MM.1S (cell line): ENCODE data around the gene OLFML2B.

Source experiments
- DNase-seq: peaks from one replicate; pipeline ENCODE4 v3.0.0-alpha.2; 2015
- H2AFZ ChIP-seq: fragments of 300-600 bp; sonication (generic); 2 replicates; pipeline ENCODE4 v1.6.0; 2016; ENCODE audit warnings: antibody characterized with exemption, low read length
- H3F3A ChIP-seq: fragments of 300-600 bp; sonication (generic); 2 replicates; pipeline ENCODE4 v1.6.1; 2016; ENCODE audit warnings: mild to moderate bottlenecking, antibody characterized with exemption, low read length, moderate library complexity, mixed read lengths; ENCODE audit not compliant: insufficient read depth
- H3K27ac ChIP-seq: fragments of 300-600 bp; sonication (generic); 2 replicates; pipeline ENCODE4 v1.5.1; 2016; ENCODE audit warnings: mild to moderate bottlenecking, low read length
- H3K27me3 ChIP-seq: fragments of 300-600 bp; sonication (generic); replicated peaks from 2 replicates; pipeline ENCODE4 v1.6.0; 2016; ENCODE audit warnings: low read length; ENCODE audit not compliant: insufficient read depth
- H3K36me3 ChIP-seq: fragments of 300-600 bp; sonication (generic); replicated peaks from 2 replicates; pipeline ENCODE4 v1.6.1; 2016; ENCODE audit warnings: mild to moderate bottlenecking, low read length, mixed read lengths; ENCODE audit not compliant: insufficient read depth
- H3K4me1 ChIP-seq: fragments of 300-600 bp; sonication (generic); 2 replicates; pipeline ENCODE4 v1.6.1; 2016; ENCODE audit warnings: low read length, mixed read lengths
- H3K4me2 ChIP-seq: fragments of 300-600 bp; sonication (generic); 2 replicates; pipeline ENCODE4 v1.6.0; 2016; ENCODE audit warnings: low read depth, low read length
- H3K4me3 ChIP-seq: fragments of 300-600 bp; sonication (generic); 2 replicates; pipeline ENCODE4 v1.5.1; 2016; ENCODE audit warnings: low read length, mixed read lengths
- H3K79me2 ChIP-seq: fragments of 300-600 bp; sonication (generic); 2 replicates; pipeline ENCODE4 v1.6.1; 2016; ENCODE audit warnings: mixed run types, low read length, mixed read lengths
- H3K9ac ChIP-seq: fragments of 300-600 bp; sonication (generic); 2 replicates; pipeline ENCODE4 v1.6.1; 2016; ENCODE audit warnings: low read length, mixed read lengths
- H3K9me2 ChIP-seq: fragments of 300-600 bp; sonication (generic); replicated peaks from 2 replicates; pipeline ENCODE4 v1.6.1; 2016; ENCODE audit warnings: mild to moderate bottlenecking, low read length, mixed read lengths; ENCODE audit not compliant: insufficient read depth
- H3K9me3 ChIP-seq: fragments of 300-600 bp; sonication (generic); replicated peaks from 2 replicates; pipeline ENCODE4 v1.6.1; 2016; ENCODE audit warnings: mild to moderate bottlenecking, low read length, mixed read lengths; ENCODE audit not compliant: insufficient read depth
- H4K20me1 ChIP-seq: fragments of 300-600 bp; sonication (generic); 2 replicates; pipeline ENCODE4 v1.6.1; 2016; ENCODE audit warnings: mild to moderate bottlenecking, low read length, moderate library complexity, mixed read lengths; ENCODE audit not compliant: insufficient read depth
- EZH2 ChIP-seq: fragments of 300-600 bp; sonication (generic); optimal IDR thresholded peaks from 2 replicates; pipeline ENCODE3; 2017; ENCODE audit warnings: low read depth, mild to moderate bottlenecking, antibody characterized with exemption, low read length, mixed read lengths
- EZH2phosphoT487 ChIP-seq: fragments of 300-600 bp; sonication (generic); IDR thresholded peaks from 2 replicates; pipeline ENCODE4 v1.6.1; 2018; ENCODE audit warnings: antibody characterized with exemption, low read length
- TF ChIP-seq, protein P1 (sequence below): fragments of 300-600 bp; sonication (generic); IDR thresholded peaks from 2 replicates; pipeline ENCODE4 v1.5.1; 2016; ENCODE audit warnings: antibody characterized with exemption, low read length, mixed read lengths

OLFML2B gene

GRCh38 chr1:161997152-161997551 is 26.5 kb downstream of the OLFML2B start:
- Histone ChIP-seq H3K9ac (no peak overlapping the region), H3K9me3 (no peaks in the 10 kb centered on the region), H3F3A (no peaks in the 10 kb centered on the region), H2AFZ (no peak overlapping the region), H3K4me2 (no peak overlapping the region), H3K4me3 (no peak overlapping the region), H3K9me2 (no peaks in the 10 kb centered on the region), H4K20me1 (no peaks in the 10 kb centered on the region), H3K27me3 (no peaks in the 10 kb centered on the region), H3K36me3 (no peaks in the 10 kb centered on the region), H3K4me1 (no peaks in the 10 kb centered on the region), H3K27ac (no peak overlapping the region), H3K79me2 (no peaks in the 10 kb centered on the region)
- TF ChIP-seq EZH2 (no peak), EZH2phosphoT487 (no peak)
- TF ChIP-seq, protein P1, sequence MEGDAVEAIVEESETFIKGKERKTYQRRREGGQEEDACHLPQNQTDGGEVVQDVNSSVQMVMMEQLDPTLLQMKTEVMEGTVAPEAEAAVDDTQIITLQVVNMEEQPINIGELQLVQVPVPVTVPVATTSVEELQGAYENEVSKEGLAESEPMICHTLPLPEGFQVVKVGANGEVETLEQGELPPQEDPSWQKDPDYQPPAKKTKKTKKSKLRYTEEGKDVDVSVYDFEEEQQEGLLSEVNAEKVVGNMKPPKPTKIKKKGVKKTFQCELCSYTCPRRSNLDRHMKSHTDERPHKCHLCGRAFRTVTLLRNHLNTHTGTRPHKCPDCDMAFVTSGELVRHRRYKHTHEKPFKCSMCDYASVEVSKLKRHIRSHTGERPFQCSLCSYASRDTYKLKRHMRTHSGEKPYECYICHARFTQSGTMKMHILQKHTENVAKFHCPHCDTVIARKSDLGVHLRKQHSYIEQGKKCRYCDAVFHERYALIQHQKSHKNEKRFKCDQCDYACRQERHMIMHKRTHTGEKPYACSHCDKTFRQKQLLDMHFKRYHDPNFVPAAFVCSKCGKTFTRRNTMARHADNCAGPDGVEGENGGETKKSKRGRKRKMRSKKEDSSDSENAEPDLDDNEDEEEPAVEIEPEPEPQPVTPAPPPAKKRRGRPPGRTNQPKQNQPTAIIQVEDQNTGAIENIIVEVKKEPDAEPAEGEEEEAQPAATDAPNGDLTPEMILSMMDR: no peak
- DNase-seq: no peak

- H3K4me2 ChIP-seq: no peak overlapping the region
- H3K27me3 ChIP-seq: no peaks in the 10 kb centered on the region
- TF ChIP-seq, protein P1: no peak
- TF ChIP-seq EZH2 (no peak), EZH2phosphoT487 (no peak)
- no peaks in the 10 kb centered on the region for H3K36me3 ChIP-seq
- H3K9me3 ChIP-seq: no peaks in the 10 kb centered on the region
- no peak for DNase-seq
- H4K20me1 ChIP-seq: no peaks in the 10 kb centered on the region
- H3K27ac ChIP-seq: no peak overlapping the region
- no peak overlapping the region for H3K4me3 ChIP-seq
- no peaks in the 10 kb centered on the region for H3F3A ChIP-seq
- H3K79me2 ChIP-seq: no peaks in the 10 kb centered on the region
- H3K4me1 ChIP-seq: no peaks in the 10 kb centered on the region
- no peak overlapping the region for H2AFZ ChIP-seq
- H3K9me2 ChIP-seq: no peaks in the 10 kb centered on the region
- H3K9ac ChIP-seq: no peak overlapping the region
Observed at GRCh38 chr1:161994175-161994668, 29.4 kb downstream of the OLFML2B start.

- no peaks in the 10 kb centered on the region for H3K27me3 ChIP-seq
- H3K79me2 ChIP-seq: no peaks in the 10 kb centered on the region
- H3K27ac ChIP-seq: no peak overlapping the region
- H3K4me1 ChIP-seq: no peaks in the 10 kb centered on the region
- H3K36me3 ChIP-seq: no peaks in the 10 kb centered on the region
- DNase-seq: no peak
- H3K4me2 ChIP-seq: no peak overlapping the region
- H3K9me2 ChIP-seq: no peaks in the 10 kb centered on the region
- no peaks in the 10 kb centered on the region for H4K20me1 ChIP-seq
- TF ChIP-seq, protein P1: no peak
- TF ChIP-seq EZH2: no peak
- no peak for TF ChIP-seq EZH2phosphoT487
- no peak overlapping the region for H3K9ac ChIP-seq
- no peaks in the 10 kb centered on the region for H3K9me3 ChIP-seq
- no peak overlapping the region for H2AFZ ChIP-seq
- H3K4me3 ChIP-seq: no peak overlapping the region
- H3F3A ChIP-seq: no peaks in the 10 kb centered on the region
Observed at GRCh38 chr1:161993576-161993975, 30.1 kb downstream of the OLFML2B start.
